Measurements from ENCODE around the gene FAM118A.
"Not testable (repeated sequence)": the region's sequence is repeated elsewhere in the genome, so short reads cannot be mapped to it uniquely, and the experiment has no call there.

The FAM118A gene

DNA sequence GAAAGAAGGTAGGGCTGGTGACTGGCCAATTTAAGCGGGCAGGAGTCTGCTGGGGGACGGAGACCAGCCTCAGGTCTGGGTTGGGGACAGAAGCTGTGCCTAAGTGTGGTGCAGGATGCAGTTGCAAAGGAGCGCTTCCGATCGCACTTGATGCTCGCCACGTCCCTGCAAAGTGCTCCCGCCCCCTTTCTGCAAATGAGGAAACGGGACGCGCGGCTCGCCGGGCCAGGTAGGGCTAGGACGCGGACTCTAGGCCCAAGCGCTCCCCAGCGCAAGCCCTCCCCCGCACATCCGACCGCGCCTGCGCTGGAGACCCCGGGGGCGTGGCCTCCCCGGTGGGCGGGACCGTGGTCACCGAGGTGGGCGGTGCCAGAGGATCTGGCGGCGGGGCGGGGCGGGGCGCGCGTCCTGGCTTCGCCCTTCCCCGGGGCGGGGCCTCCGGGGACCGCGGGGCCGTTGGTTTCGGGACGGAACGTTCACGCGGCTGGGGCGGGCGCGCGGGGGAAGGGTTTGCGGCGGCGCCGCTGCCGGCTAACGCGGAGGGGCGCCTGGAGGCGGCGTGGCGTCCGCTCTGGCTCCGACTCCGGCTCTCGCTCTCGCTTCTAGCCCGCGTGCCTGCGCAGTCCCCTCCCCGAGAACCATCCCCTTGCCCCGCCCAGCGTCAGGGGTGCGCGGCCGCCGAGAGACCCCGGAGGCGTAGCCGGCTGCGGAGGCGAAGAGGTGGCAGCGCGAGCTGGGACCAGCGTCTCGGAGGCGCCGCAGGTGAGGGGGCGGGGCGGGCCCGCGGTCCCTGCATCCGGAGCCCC, at the start of gene FAM118A:
Gene FAM118A (plus strand): TSS at position 513 of the 806 bp plus-strand sequence. CDS start 12,446 bp downstream, outside the sequence.
- DNase-seq (ENCODE audit: low read depth, low spot score), result peak; percentile 99

- DNase-seq (ENCODE audit: low read depth, low spot score), result not testable (repeated sequence)
These were observed 49.4 kb upstream of the FAM118A start for GRCh38 chr22:45260395-45260759.

- no peak for DNase-seq (ENCODE audit: low read depth, low spot score)
These were observed 48.2 kb upstream of the FAM118A start for GRCh38 chr22:45261407-45262088.

- no peak for DNase-seq (ENCODE audit: low read depth, low spot score)
These were observed 47.4 kb upstream of the FAM118A start for GRCh38 chr22:45262195-45262930.

GRCh38 chr22:45262931-45263462, 46.7 kb upstream of the FAM118A start:
- no peak for DNase-seq (ENCODE audit: low read depth, low spot score)

DNA sequence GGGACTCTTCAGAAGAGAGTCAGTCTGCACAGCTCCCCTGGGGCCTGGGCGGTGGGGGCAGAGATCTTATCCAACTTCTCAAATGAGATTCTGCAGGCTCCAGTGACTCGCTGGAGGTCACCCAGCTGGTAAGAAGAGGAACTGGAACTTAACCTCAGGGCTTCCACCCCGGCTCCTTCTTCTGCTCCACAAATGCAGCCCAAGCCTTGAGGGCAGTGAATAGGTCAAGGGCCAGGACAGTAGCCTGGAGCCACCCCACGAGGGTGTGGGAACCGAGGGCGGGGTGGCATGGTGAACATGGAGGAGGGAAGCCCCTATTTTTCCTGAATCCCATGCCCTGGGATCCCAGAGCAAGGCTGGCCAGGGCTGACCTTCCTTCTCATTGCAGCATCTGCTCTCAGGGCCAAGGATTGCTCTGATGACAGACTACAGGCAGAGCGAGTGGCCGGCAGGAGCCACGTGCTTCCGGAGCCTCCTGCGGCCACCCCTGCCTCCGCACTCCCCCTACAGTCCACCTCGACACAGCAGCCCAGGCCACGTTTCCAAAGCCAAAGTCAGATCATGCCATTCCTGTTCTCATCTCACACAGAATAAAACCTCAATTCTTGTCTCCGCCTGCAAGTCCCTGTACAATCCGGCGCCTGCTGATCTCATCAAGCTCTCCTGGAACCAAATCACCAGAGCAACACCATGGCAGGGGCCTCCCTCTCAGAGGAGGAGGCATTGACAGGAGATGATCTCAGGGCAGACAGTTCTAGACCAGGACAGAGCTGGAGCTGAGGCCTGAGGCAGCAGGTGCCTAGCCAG, 46.1 kb upstream of the FAM118A start:
- peak; percentile 85 for DNase-seq (ENCODE audit: low read depth, low spot score)

- DNase-seq (ENCODE audit: low read depth, low spot score), result no peak
These were observed 44.2 kb upstream of the FAM118A start for GRCh38 chr22:45265535-45265934.

DNA sequence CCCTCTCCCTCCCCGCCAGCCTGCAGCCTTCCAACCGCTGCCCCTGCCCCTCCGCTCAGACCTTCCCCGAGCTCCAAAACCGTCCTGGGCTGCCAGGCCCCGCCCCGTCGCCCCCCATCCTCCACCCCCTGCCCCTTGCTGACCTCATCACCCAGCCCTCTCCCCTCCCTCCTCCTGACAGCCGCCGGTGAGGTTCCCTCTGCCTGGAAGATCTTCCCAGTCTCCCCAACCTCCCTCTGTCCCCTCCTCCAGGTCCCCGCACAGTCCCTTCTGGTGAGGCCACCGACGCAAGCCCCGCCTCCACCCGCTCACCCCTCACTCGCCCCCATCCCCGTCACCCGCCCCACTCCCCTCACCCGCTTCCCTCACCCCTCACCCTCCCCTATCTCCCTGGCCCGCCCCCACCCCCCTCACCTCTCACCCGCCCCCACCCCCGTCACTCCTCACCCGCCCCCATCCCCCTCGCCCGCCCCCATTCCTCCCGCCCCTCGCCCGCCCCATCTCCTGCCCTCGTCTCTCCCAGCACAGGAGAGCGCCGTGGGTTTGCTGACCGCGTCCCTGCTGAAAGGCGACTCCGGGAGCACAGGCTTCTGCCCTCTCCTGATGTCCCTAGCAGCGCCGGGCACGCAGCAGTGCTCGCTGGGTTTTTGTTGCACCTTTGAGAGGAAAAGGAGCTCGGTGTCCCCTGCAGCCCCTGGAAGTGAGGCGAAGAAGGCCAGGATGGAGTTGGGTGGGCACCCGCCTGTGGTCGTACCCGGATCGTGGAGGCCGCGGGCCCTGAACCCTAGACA, 41.4 kb upstream of the FAM118A start:
- peak; percentile 59 for DNase-seq (ENCODE audit: low read depth, low spot score)

DNA sequence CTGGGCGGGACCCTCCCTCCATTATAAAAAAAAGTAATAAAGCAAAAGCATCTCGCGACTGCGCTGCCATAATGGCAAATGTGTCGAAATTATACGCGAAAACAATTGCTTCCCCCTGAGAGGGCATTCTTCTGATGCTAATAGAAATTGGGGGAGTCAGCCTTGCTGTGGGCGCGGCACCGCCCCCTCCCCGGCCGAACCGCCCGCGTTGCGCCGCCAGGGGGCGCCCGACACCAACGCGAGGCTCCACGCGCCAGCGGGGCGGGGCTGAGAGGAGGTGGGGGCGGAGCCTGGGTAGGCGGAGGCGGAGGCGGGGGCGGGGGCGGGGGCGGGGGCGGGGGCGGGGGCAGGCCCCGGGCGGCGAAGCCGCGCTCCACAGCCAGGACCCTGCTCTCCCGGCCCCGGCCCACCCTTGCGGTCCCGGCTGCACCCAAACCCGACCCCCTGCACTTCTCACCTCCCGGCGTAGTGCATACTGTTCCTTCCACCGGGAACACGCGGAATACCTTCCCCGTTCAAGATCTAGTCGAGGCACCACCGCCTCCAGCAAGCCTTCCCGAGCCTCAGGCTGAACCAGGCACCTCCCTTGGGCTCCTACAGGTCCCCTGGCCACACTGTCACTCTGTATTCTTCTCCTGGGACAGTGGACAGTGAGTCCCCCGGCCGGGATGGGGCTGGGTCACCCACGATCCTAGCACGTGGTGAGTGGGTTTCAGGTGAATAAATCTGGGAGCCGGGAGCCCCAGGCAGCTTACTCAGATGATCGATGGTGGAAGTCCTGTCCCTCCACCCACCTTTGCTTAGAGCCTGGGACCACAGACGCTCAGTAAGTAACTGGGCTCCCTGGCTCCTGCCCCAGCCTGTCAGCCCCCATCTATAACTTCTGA, 40.5 kb upstream of the FAM118A start:
- peak; percentile 94 for DNase-seq (ENCODE audit: low read depth, low spot score)

GRCh38 chr22:45270095-45271020, 39.4 kb upstream of the FAM118A start:
- no peak for DNase-seq (ENCODE audit: low read depth, low spot score)

- no peak for DNase-seq (ENCODE audit: low read depth, low spot score)
These were observed 38.0 kb upstream of the FAM118A start for GRCh38 chr22:45271667-45272201.

DNA sequence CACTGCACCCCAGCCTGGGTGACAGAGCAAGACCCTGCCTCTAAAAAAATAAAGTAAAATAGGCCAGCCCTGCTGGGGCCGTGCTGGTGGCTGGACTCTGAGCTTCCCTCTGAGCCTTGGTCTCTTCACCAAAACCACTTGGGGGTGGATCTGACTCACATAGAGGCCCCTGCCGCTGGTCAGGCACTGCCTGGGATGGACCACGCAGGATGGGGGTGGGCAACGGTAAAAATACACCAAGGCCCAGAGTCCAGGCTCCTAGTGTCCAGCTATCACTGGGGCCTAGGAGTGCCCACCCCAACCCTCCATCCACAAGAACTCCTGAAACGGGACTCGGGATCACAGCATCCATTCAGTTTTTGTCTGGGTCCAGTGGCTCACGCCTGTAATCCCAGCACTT, 37.2 kb upstream of the FAM118A start:
- DNase-seq (ENCODE audit: low read depth, low spot score), result no peak

DNA sequence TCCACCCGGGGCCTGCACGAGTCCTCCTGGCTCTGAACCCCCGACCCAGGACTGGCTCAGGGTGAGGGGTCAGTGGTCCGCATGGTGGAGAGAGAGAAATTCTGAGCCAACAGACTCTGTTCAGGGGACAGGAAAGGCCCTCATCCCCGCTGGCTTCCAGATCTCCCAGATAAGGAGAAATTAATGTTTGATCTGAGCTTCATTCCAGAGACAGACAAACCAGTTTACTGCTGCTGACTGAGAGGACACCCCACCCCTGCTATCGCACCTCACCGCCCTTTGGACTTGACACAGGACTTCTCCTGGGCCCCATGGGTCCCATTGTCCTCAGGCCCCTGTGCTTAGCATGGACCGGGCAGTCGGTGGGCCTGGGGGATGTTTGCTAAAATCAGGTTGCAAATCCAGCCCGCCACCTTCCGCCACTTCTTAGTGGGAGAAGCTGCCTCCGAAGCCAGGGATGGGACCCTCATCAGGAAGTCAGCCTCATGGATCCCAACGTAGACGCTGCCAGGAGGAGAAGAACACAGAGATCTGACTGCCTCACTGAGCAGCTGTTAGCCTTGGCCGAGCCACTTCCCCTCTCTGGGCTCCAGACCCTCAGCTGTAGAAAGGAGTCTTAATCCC, 36.2 kb upstream of the FAM118A start:
- DNase-seq (ENCODE audit: low read depth, low spot score), result no peak

- DNase-seq (ENCODE audit: low read depth, low spot score), result no peak
These were observed 33.1 kb upstream of the FAM118A start for GRCh38 chr22:45276507-45277105.

- not testable (repeated sequence) for DNase-seq (ENCODE audit: low read depth, low spot score)
These were observed 32.0 kb upstream of the FAM118A start for GRCh38 chr22:45277720-45278119.

GRCh38 chr22:45278125-45278524, 31.6 kb upstream of the FAM118A start:
- DNase-seq (ENCODE audit: low read depth, low spot score), result no peak

GRCh38 chr22:45280587-45280980, 29.1 kb upstream of the FAM118A start:
- no peak for DNase-seq (ENCODE audit: low read depth, low spot score)
